Skin epidermis (tissue), 12 donors: ENCODE data around the gene IL1R2.
A peak's percentile ranks its signal among the peaks of the same experiment; 100 is the strongest.

Source experiments
- H3K27ac ChIP-seq, 21 experiments: fragments of 200-600 bp; sonication (generic) in 11 of 21; one replicate each; pipeline ENCODE4 v1.5.0; 2020; ENCODE audit warnings: mild to moderate bottlenecking in 3 of 21, inconsistent platforms in 2 of 21, moderate library complexity in 2 of 21
- H3K4me3 ChIP-seq, 7 experiments: fragments of 200-600 bp; sonication (generic) in 2 of 7; one replicate each; pipeline ENCODE4 v1.5.0; 2020; ENCODE audit warnings: inconsistent platforms in 2 of 7, mild to moderate bottlenecking in 2 of 7, moderate library complexity in 1 of 7

Gene IL1R2

DNA sequence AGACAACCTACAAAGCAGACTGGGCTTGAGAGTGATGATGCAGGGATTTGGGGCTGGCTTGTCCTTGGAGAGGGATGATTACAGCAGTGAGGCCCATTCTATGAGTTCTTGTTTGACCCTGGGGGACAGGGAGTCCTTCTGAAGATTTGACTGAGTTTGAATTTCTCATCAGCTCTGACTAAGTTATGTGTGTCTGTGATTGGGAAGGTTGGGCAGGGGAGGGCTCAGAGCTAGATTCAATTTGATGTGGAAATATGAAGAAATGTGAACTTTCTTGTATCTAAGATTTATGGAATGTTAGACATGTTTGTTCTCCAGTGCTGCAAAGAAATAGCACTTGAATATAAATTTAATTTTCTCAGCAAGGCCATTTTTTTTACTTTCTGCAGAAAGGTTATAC is 19.9 kb upstream of the IL1R2 start:
- Histone ChIP-seq H3K27ac (peak overlapping the region in 6 of 21 experiments; percentile 17 to 85 (median 34)), H3K4me3 (no peak overlapping the region)

DNA sequence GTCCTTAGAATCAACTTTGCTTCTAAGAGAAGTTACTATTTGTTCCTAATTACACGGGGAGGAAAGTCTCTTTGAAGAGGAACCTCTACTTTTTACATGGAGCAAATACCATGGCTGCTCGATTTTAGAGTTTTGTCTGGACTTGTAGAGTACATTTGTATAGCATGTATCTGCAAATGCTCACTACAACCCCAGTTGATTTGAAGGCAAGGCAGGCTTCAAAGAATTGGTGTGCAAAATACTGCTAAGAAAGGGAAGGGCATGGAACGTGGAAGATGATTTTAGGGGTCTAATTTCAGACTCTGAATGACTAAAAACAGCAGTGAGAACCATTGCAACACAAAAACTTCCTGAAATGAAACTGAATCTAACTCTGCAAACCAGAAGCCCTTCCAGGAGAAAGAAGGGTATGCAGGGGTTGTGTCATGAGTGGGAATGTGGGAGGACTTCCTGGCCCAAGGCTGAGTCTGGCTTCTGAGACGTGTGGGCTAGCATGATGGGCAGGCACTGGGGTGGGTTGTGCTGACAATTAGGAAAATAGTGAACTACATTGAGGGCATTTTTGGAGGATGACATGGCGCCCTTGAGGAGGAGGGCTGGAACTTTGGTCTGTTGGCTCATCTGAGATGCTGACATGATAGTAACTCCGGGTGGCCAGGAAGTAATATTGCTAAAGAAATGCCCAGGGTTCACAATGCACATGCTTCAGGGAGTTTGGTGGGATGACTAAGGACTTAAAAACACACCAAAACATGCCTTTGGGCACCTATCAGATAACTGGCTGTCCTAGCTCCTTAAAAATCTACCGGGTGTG is 18.9 kb upstream of the IL1R2 start:
- H3K4me3 ChIP-seq, result no peak overlapping the region
- peak overlapping the region in 13 of 21 experiments; percentile 12 to 85 (median 31) for H3K27ac ChIP-seq

DNA sequence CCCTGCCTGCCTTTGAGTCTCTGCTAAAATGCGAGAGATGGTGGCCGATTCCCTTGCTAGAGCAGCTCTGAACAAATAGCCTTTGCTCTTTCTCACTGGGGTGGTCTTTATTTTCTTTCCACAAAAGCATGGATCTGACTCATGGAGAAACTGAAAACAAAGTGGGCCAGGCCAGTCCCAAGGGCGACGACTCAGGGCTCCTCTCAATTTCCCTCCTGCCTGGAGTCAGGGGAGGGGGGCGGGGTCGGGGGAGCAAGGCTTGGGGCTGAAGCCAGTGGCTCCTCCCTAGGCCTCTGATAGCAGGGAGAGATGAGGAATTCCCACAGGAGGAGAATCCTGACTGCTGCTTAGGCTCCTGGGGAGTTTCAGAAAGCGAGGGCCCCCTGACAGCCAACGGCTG is 17.1 kb upstream of the IL1R2 start:
- peak overlapping the region in 1 of 21 experiments; percentile 85 for H3K27ac ChIP-seq

DNA sequence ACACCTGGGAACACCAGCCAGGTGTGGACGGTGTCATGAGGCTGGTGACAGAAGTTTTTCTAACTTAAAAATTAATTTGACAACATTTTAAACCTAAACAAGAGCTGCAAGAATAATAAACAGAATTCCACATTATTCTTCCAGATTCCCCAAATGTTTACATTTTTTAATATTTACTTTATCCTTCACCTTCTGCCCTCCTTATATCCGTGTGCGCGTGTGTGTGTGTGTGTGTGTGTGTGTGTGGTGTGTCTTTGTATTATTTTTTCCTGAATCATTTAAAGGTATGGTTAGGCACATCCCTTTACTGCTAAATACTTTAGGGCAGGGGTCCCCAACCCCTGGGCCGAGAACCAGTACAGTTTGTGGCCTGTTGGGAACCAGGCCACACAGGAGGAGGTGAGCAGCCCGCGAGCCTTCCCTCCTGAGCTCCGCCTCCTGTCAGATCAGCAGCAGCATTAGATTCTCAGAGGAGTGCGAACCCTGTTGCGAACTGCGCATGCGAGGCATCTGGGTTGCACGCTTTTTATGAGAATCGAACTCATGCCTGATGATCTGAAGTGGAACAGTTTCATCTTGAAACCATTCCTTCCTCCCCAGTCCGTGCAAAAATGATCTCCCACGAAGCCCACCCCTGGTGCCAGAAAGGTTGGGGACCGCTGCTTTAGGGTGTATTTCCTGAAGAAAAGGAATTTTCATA is 16.4 kb upstream of the IL1R2 start:
- Histone ChIP-seq H3K27ac (peak overlapping the region in 1 of 21 experiments; percentile 85), H3K4me3 (no peak overlapping the region)

More for the DNA sequence above, 17.1 kb upstream of the IL1R2 start:
- no peak overlapping the region for H3K4me3 ChIP-seq

DNA sequence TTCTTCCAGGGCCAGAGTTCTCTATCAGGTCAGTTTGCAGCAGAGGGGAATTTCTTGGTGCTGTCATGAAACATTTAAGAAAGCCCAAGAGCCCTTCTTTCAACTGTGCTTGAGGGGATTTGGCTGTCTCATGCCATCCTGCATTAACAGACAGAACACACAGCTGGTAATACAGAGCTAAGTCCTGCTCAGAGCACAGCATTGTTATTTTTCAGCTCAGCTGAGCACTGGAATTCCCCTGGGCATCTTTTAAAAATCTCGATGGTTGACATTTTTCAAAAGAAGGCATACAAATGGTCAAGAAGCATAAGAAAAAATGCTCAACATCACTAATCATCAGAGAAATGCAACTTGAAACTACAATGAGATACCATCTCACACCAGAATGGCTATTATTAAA is 14.9 kb upstream of the IL1R2 start:
- H3K4me3 ChIP-seq, result no peak overlapping the region

DNA sequence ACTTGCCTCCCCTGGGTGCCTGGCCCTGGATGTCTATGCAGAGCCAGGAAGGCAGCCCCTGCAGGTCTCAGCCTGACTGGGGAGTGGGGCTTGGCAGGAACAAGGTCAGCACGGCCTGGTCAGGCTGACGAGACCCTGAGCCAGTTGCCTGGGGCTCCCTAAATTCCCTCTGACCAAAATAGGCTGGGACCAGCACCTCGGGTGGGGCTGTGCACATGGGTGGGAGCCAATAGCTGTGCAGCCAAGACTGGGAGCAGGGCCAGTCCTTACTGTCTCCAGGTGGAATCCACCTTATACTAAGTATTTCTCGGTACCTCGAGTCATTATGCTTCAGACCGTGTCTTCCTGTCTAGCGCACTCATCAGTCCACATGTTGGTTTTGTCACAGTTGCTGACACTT is 11.4 kb upstream of the IL1R2 start:
- Histone ChIP-seq H3K27ac (peak overlapping the region in 2 of 21 experiments; percentile 17 to 61), H3K4me3 (no peak overlapping the region)

More for the DNA sequence above, 14.9 kb upstream of the IL1R2 start:
- peak overlapping the region in 1 of 21 experiments; percentile 25 for H3K27ac ChIP-seq

DNA sequence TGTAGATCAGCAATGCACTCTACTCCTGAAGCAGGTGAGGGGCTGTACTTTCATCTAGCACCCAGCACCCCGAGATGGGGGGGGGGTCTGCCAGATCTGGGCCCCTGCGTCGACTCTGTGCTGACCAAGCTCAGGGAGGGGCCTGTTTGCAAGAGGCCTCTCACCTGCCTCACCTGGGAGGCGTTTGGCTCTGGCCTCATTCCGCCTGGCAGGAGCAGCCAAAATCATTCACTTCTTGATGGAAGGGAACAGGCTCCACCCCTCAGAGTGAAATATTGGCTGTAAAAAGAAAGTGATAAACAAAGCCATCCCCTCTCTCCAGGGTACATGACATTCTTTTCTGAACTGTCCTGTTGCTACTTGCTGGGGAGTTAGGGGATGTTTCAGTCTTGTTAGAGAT is 10.7 kb upstream of the IL1R2 start:
- Histone ChIP-seq H3K4me3 (no peak overlapping the region), H3K27ac (peak overlapping the region in 3 of 21 experiments; percentile 17 to 61 (median 39))

DNA sequence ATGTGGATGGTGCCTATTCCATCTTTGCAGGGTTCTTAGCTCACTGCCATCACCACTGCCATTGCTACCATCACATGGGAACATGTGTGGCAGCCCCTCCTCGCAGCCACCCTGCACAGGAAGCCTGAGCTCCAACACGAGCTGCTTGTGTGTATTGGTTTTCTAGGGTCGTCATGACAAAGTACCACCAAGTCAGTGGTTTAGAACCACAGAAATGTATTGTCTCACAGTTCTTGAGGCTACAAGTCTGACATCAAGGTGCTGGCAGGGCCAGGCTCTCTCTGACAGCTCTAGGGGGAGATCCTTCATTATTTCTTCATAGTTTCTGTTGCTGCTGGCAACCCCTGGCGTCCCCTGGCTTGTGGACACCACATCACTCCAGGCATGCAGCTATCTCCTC is 10.3 kb upstream of the IL1R2 start:
- H3K27ac ChIP-seq, result peak overlapping the region in 2 of 21 experiments; percentile 10 to 61

DNA sequence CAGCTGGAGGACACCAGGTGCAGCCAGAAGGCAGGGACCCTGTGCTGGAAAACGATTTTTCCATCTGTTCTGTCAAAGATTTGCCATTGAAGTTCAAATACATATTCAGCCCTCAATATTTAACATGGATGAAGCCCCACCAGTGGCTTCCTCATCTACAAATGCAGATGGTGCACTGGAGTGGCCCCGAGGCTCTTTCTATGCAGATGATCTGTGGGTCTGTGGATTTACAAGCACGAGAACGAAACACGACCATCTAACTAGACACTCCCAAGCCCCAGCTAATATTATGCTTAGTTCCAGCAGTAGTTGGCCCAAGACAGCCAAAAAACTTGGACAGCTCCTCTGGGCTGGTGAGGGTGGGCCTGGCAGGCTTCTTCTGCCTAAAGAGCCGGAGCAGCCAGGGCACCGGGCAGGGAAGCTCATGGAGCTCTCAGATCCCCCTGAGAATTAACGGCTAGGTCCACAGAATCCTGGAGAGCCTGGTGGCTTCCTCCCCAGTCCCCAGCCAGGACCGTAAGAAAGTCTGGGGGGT is 9.2 kb upstream of the IL1R2 start:
- H3K4me3 ChIP-seq, result no peak overlapping the region
- peak overlapping the region in 4 of 21 experiments; percentile 8 to 71 (median 27) for H3K27ac ChIP-seq

More for the DNA sequence above, 10.3 kb upstream of the IL1R2 start:
- no peak overlapping the region for H3K4me3 ChIP-seq

DNA sequence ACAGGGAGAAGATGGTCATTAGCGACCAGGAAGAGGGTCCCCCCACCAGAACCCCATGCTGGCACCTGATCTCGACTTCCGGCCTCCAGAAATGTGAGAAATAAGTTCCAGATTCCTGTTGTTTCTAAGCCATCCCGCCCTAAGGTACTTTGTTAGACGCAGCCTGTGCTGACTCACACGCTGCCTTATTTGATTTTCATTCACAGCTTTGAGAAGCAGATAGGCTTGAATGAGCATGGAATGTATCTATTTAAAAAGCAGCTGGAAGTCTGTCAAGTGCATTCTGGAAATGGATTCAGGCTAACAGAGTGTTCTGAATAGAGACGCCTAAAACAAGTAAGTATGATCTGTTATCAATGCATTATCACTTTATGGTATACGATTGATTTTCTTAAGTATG is 8.3 kb upstream of the IL1R2 start:
- no peak overlapping the region for H3K4me3 ChIP-seq
- peak overlapping the region in 3 of 21 experiments; percentile 21 to 71 (median 32) for H3K27ac ChIP-seq

DNA sequence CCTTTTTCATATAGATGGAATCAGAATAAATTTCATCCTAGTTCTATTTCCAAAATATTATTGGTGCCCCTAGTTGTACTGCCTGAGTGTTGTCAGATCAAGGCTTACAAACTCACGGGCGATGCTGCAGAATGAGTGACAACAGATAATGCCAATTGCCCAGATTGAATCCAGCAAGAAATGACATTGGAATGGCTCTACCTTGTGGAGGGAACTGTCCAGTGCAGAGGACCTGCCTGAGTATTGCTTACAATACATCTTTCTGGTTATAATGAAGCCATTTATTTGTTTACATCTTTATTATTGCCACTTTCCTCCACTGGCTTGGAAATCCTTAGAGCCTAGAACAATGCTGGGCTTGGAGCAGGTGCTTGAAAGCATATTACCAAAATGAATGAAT is 7.8 kb upstream of the IL1R2 start:
- peak overlapping the region in 1 of 21 experiments; percentile 66 for H3K27ac ChIP-seq
- no peak overlapping the region for H3K4me3 ChIP-seq

DNA sequence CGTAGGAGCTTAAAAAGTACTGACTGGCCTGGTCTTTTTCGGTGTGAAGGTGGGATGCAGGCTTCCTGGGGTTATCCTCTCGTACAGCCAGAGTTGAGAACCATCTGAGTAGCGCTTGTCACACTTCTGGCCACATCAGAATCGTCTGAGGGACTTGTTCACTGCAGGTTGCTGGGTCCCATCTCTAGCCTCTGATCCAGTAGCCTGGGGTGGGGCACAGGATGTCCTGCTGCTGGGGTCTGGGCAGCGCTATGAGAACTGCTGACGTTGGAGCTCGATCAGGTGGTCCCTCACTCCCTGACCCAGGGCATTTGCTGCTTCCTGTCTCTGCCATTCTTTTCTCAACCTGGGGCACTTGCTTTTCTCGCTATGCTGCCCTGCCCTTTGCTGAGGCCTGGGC is 7.1 kb upstream of the IL1R2 start:
- Histone ChIP-seq H3K27ac (peak overlapping the region in 4 of 21 experiments; percentile 20 to 66 (median 26)), H3K4me3 (no peak overlapping the region)

DNA sequence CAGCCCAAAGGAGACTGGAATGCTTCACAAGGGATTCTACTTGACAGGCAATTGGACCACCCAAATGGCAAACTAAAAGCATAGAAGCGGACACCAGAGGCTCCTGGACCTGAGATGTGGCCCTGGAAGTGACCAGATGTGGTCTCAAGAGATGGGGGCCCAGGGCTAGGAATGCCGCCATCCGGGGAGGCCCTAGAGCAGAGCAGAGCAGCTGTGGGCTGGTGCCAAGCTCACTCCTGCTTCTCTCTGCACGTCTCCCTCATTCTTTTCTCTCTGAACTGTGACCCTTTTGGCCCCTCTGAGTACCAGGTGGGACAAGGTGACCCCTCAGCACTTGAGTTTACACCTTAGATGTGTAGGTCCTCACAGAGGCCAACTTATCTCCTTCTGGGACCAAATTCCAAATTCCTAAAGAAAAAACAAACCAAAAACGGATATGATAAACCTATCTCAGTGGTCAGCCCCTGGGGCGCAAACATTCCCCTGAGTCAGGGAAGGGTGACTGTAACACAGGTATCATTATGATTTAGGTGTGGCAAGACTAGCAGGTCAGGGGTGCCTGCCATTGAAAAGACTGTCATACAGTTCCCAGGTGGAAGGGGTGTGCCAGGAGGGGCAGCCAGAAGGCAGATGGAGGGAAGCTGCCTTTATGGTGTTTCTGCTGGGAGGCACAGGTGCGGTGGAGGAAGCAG is 6.5 kb upstream of the IL1R2 start:
- Histone ChIP-seq H3K4me3 (no peak overlapping the region), H3K27ac (peak overlapping the region in 3 of 21 experiments; percentile 24 to 66 (median 28))

DNA sequence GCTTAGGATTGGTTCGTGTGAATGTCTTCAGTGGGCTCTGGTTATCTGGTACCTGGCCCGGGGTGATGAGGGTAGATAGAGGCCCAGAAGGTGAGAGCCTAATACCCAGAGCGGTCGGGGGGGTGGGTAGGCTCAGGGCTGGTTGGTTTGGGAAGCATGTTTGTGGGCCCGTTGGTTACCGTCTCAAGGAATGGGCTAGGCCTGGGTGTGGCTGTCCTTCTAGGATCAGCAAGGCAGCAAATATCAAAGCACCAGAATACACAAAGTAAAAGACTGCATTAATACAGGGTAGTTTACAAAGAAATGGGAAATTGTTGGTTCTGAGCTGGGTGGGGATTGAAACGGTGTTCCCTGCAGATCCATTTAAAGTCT is 6.0 kb upstream of the IL1R2 start:
- H3K4me3 ChIP-seq, result no peak overlapping the region
- H3K27ac ChIP-seq, result peak overlapping the region in 1 of 21 experiments; percentile 66

DNA sequence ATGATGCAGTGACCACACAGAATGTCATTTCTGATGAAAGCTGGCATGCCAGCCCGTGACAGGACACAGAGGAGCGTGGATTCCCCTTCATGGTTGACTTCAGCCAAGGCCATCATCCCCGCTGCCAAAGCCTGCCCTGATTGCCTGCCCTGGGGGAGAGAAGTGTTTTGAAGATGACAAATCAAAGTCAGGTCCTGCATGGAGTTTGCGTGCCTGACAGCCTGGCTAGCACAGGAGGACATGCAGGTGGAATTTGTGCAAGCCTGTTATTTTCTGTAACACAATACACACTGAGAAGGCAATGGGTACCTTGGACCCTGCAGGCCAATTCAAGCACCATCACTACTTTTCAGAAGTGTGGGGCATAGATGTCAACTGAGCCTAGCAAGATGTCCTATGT is 5.4 kb upstream of the IL1R2 start:
- Histone ChIP-seq H3K4me3 (no peak overlapping the region), H3K27ac (no peak overlapping the region)

DNA sequence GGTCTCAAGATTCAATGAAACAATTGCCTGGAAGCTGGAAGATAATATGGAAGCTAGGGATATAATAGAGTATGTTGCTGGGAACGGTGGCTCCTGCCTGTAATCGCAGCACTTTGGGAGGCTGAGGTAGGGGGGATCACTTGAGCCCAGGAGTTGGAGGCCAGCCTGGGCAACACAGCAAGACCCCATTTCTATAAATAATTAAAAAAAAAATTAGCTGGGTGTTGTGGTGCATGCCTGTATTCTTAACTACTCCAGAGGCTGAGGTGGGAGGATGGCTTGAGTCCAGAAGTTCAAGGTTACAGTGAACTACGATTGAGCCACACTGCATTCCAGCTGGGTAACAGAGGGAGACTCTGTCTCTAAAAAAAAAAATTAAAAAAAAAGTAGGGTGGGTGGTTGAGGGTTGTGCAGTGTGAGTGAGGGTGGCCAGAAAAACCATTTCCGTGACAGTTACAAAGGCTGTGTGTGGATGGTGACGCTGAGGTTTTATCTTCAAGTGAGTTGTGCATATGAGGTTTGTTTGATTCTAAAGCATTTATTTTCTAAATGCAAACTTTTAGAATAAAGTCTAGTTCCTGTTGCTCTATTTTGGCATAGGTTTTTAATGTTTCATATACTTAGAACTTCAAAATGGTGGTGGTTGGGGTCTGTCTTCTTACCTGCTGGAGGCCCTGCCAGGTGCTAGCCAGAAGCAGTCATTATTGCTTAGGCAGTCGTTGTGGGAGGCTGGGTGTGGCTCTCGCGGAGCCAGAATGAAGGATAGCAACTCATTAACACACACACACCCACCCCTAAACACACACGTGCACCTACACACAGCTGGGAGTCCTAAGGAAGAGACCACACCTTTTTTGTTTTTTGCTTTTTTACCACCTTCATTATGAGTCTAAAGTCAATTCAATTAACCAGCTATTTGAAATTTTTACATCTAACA is 4.7 kb upstream of the IL1R2 start:
- Histone ChIP-seq H3K27ac (no peak overlapping the region), H3K4me3 (no peak overlapping the region)

DNA sequence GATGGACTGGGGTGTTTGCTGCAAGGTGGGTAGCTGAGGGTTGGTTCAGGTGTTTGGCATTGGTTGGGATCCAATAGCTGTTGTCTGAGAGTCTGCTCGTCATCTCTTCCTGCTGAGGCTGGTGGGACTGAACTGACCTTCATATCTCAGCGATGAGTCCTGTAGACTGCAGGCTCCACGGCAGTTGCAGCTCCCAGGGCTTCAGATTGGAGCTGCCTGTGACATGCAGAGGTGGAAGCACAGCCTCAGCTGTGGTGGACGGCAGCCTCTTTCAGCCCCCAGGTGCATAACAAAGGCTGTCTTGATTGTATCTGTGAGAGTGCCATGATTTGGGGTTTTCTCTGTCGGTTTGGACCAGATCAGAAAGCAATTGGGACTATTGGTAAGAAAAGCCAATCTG is 3.9 kb upstream of the IL1R2 start:
- Histone ChIP-seq H3K27ac (no peak overlapping the region), H3K4me3 (no peak overlapping the region)

DNA sequence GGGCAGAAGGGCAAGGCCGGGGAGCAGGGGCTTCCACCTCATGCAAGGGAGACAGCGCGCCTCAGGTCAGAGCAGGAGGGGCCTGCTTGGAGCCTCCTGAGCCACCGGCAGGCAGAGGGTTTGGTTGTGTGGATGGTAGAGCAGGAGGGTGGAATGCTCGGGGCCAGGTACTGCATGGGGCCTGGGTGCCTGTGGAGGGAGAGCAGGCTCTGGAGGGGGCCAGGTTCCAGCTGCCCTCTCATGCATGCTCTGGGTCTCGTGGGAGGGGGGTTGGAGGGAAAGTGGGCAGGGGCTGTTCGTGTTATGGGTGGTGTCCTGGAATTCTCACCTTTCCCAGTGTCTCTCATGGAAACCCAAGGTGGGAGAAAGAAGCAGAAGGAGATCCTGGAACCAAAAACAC is 3.2 kb upstream of the IL1R2 start:
- Histone ChIP-seq H3K4me3 (no peak overlapping the region), H3K27ac (no peak overlapping the region)
